GM23338 (cell line): ENCODE data around the gene ENDOV.

Experiments used
- ETS1 ChIP-seq: IDR thresholded peaks from 2 replicates; pipeline ENCODE4 v1.6.1; 2016; ENCODE audit warnings: antibody characterized with exemption
- EZH2 ChIP-seq: fragments of 200-600 bp; sonication (generic); IDR thresholded peaks from one replicate; pipeline ENCODE4 v1.8.0; 2017; ENCODE audit warnings: antibody characterized with exemption, mild to moderate bottlenecking, low read depth; ENCODE audit not compliant: unreplicated experiment
- EZH2phosphoT487 ChIP-seq: fragments of 200-600 bp; sonication (generic); IDR thresholded peaks from one replicate; pipeline ENCODE4 v1.8.1; 2018; ENCODE audit warnings: antibody characterized with exemption; ENCODE audit not compliant: unreplicated experiment
- NANOG ChIP-seq: IDR thresholded peaks from 2 replicates; pipeline ENCODE4 v1.6.1; 2016; ENCODE audit warnings: antibody characterized with exemption, borderline replicate concordance
- POLR2AphosphoS5 ChIP-seq: IDR thresholded peaks from 2 replicates; pipeline ENCODE4 v1.6.1; 2016; ENCODE audit warnings: antibody characterized with exemption, low read depth
- REST ChIP-seq: IDR thresholded peaks from one replicate; pipeline ENCODE4 v1.6.1; 2018; ENCODE audit warnings: antibody characterized with exemption; ENCODE audit not compliant: unreplicated experiment
- ZNF331 ChIP-seq: fragments of 250-450 bp; sonication (Bioruptor Pico); IDR thresholded peaks from 2 replicates; pipeline ENCODE4 v1.5.0; 2020; ENCODE audit warnings: low read depth, mild to moderate bottlenecking, moderate library complexity
- TF ChIP-seq, protein P1 (sequence below), 2 experiments: fragments of 200-600 bp in 1 of 2; sonication (generic) in 1 of 2; conservative IDR thresholded peaks; 2 replicates each; pipeline versions ENCODE4 v1.5.1 to v1.6.1; 2016 to 2017; ENCODE audit warnings: antibody characterized with exemption in 2 of 2, low read depth in 2 of 2, mild to moderate bottlenecking in 2 of 2, moderate library complexity in 1 of 2

- TF ChIP-seq, protein P1, sequence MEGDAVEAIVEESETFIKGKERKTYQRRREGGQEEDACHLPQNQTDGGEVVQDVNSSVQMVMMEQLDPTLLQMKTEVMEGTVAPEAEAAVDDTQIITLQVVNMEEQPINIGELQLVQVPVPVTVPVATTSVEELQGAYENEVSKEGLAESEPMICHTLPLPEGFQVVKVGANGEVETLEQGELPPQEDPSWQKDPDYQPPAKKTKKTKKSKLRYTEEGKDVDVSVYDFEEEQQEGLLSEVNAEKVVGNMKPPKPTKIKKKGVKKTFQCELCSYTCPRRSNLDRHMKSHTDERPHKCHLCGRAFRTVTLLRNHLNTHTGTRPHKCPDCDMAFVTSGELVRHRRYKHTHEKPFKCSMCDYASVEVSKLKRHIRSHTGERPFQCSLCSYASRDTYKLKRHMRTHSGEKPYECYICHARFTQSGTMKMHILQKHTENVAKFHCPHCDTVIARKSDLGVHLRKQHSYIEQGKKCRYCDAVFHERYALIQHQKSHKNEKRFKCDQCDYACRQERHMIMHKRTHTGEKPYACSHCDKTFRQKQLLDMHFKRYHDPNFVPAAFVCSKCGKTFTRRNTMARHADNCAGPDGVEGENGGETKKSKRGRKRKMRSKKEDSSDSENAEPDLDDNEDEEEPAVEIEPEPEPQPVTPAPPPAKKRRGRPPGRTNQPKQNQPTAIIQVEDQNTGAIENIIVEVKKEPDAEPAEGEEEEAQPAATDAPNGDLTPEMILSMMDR (conservative IDR thresholded peaks at IDR 0.05; ENCODE audit: low read depth in 2 of 2) = no peak
- no peak for TF ChIP-seq EZH2phosphoT487
- no peak for TF ChIP-seq ETS1
- no peak for TF ChIP-seq POLR2AphosphoS5
- no peak for TF ChIP-seq EZH2
- no peak for TF ChIP-seq NANOG
- no peak for TF ChIP-seq ZNF331 (CRISPR knock-in tag)
- no peak for TF ChIP-seq REST
Measured at GRCh38 chr17:80466188-80466705, 51.3 kb downstream of the ENDOV start.
